ENCODE measurements around the gene VWA8.

VWA8 gene

GRCh38 chr13:41917641-41918040 lies 43.3 kb downstream of the VWA8 start:
- H3K9me3 ChIP-seq (ENCODE audit: severe bottlenecking), result no peaks in the 10 kb centered on the region
- DNase-seq (ENCODE audit: low spot score) (no peak), ATAC-seq (ENCODE audit: low read depth) (peak; percentile 55)
- no peak overlapping the region for H3K4me3 ChIP-seq (ENCODE audit: severe bottlenecking)
- H3K36me3 ChIP-seq (ENCODE audit: low read depth), result no peaks in the 10 kb centered on the region
- TF ChIP-seq CTCF (IDR thresholded peaks at IDR 0.05; ENCODE audit: poor library complexity, severe bottlenecking), result no peak
- no peaks in the 10 kb centered on the region for H3K27me3 ChIP-seq (ENCODE audit: insufficient read depth, poor library complexity, severe bottlenecking)
- H3K27ac ChIP-seq (ENCODE audit: poor library complexity, severe bottlenecking), result no peak overlapping the region
- H3K4me1 ChIP-seq (ENCODE audit: insufficient read depth, poor library complexity, severe bottlenecking), result peaks cover 29% of the 10 kb centered on the region

- ATAC-seq (ENCODE audit: low read depth) (peak; percentile 67), DNase-seq (ENCODE audit: low spot score) (no peak)
- H3K9me3 ChIP-seq (ENCODE audit: severe bottlenecking), result no peaks in the 10 kb centered on the region
- H3K4me1 ChIP-seq (ENCODE audit: insufficient read depth, poor library complexity, severe bottlenecking), result peaks cover 29% of the 10 kb centered on the region
- no peaks in the 10 kb centered on the region for H3K27me3 ChIP-seq (ENCODE audit: insufficient read depth, poor library complexity, severe bottlenecking)
- no peak overlapping the region for H3K27ac ChIP-seq (ENCODE audit: poor library complexity, severe bottlenecking)
- no peak for TF ChIP-seq CTCF (IDR thresholded peaks at IDR 0.05; ENCODE audit: poor library complexity, severe bottlenecking)
- H3K36me3 ChIP-seq (ENCODE audit: low read depth), result no peaks in the 10 kb centered on the region; the same call in 1 of the 2 replicates
- H3K4me3 ChIP-seq (ENCODE audit: severe bottlenecking), result no peak overlapping the region
These were observed 44.5 kb downstream of the VWA8 start for GRCh38 chr13:41916173-41916954.

GRCh38 chr13:41915081-41915480 lies 45.8 kb downstream of the VWA8 start:
- ATAC-seq (ENCODE audit: low read depth) (peak; percentile 44; the same call in 2 of the 3 replicates), DNase-seq (ENCODE audit: low spot score) (no peak)
- peaks cover 30% of the 10 kb centered on the region for H3K4me1 ChIP-seq (ENCODE audit: insufficient read depth, poor library complexity, severe bottlenecking)
- H3K4me3 ChIP-seq (ENCODE audit: severe bottlenecking), result no peak overlapping the region
- H3K27ac ChIP-seq (ENCODE audit: poor library complexity, severe bottlenecking), result no peak overlapping the region
- no peaks in the 10 kb centered on the region for H3K9me3 ChIP-seq (ENCODE audit: severe bottlenecking)
- no peaks in the 10 kb centered on the region; the same call in 1 of the 2 replicates for H3K36me3 ChIP-seq (ENCODE audit: low read depth)
- TF ChIP-seq CTCF (IDR thresholded peaks at IDR 0.05; ENCODE audit: poor library complexity, severe bottlenecking), result no peak
- H3K27me3 ChIP-seq (ENCODE audit: insufficient read depth, poor library complexity, severe bottlenecking), result no peaks in the 10 kb centered on the region

- H3K4me1 ChIP-seq (ENCODE audit: insufficient read depth, poor library complexity, severe bottlenecking), result peaks cover 35% of the 10 kb centered on the region
- H3K27me3 ChIP-seq (ENCODE audit: insufficient read depth, poor library complexity, severe bottlenecking), result no peaks in the 10 kb centered on the region
- H3K36me3 ChIP-seq (ENCODE audit: low read depth), result no peaks in the 10 kb centered on the region; the same call in 1 of the 2 replicates
- H3K9me3 ChIP-seq (ENCODE audit: severe bottlenecking), result no peaks in the 10 kb centered on the region
- DNase-seq (ENCODE audit: low spot score), result no peak
- no peak overlapping the region for H3K4me3 ChIP-seq (ENCODE audit: severe bottlenecking)
- H3K27ac ChIP-seq (ENCODE audit: poor library complexity, severe bottlenecking), result no peak overlapping the region
- no peak for ATAC-seq (ENCODE audit: low read depth)
- TF ChIP-seq CTCF (IDR thresholded peaks at IDR 0.05; ENCODE audit: poor library complexity, severe bottlenecking), result no peak
These were observed 46.4 kb downstream of the VWA8 start for GRCh38 chr13:41914552-41914951.

- no peak for TF ChIP-seq CTCF (IDR thresholded peaks at IDR 0.05; ENCODE audit: poor library complexity, severe bottlenecking)
These were observed 51.4 kb downstream of the VWA8 start for GRCh38 chr13:41909506-41909905.

More at GRCh38 chr13:41909506-41909905, 51.4 kb downstream of the VWA8 start:
- H3K9me3 ChIP-seq (ENCODE audit: severe bottlenecking), result no peaks in the 10 kb centered on the region
- H3K27me3 ChIP-seq (ENCODE audit: insufficient read depth, poor library complexity, severe bottlenecking), result no peaks in the 10 kb centered on the region
- DNase-seq (ENCODE audit: low spot score) (no peak), ATAC-seq (ENCODE audit: low read depth) (peak; percentile 77)
- H3K27ac ChIP-seq (ENCODE audit: poor library complexity, severe bottlenecking), result no peak overlapping the region
- peaks cover 25% of the 10 kb centered on the region for H3K36me3 ChIP-seq (ENCODE audit: low read depth)
- H3K4me3 ChIP-seq (ENCODE audit: severe bottlenecking), result no peak overlapping the region
- peaks cover 9% of the 10 kb centered on the region for H3K4me1 ChIP-seq (ENCODE audit: insufficient read depth, poor library complexity, severe bottlenecking)
